WTC11 (cell line): ENCODE measurements around the gene CISD3. TPM values are rescaled to one million over a fixed set of nuclear protein-coding genes. Genes with fewer than 3 reads are reported as not detected.

Experiments
- ATAC-seq: fragments of 200-7000 bp; cut with Tn5 transposase; 2 replicates; pipeline ENCODE4 v1.10.0; 2021; ENCODE audit warnings: mild to moderate bottlenecking, moderate library complexity
- CTCF ChIA-PET: fragments of 300-600 bp; sonication (Branson Sonifier 250); formaldehyde crosslinking; loops from one replicate; lab custom pipeline; 2021; ENCODE audit warnings: antibody characterized with exemption; lab: Charles Lee
- POLR2A ChIA-PET: fragments of 350-600 bp; sonication (Branson Sonifier 250); formaldehyde crosslinking; loops from one replicate; lab custom pipeline; 2021; ENCODE audit warnings: antibody characterized with exemption; lab: Charles Lee
- DNase-seq: peaks from one replicate; pipeline ENCODE4 v3.0.0; 2021; ENCODE audit warnings: low spot score
- H3K27ac Mint-ChIP-seq: 2 replicates; pipeline ENCODE4 v1.8.0; 2021; ENCODE audit warnings: mixed read lengths
- H3K27me3 Mint-ChIP-seq: 2 replicates; pipeline ENCODE4 v1.8.0; 2021; ENCODE audit warnings: low read depth, mild to moderate bottlenecking, moderate library complexity, mixed read lengths
- H3K36me3 Mint-ChIP-seq: 2 replicates; pipeline ENCODE4 v1.8.0; 2021; ENCODE audit warnings: mixed read lengths
- H3K4me1 Mint-ChIP-seq: 2 replicates; pipeline ENCODE4 v1.8.0; 2022; ENCODE audit warnings: mixed read lengths
- H3K4me3 Mint-ChIP-seq: 2 replicates; pipeline ENCODE4 v1.8.0; 2021; ENCODE audit warnings: mild to moderate bottlenecking, moderate library complexity, mixed read lengths
- H3K9me3 Mint-ChIP-seq: 2 replicates; pipeline ENCODE4 v1.8.0; 2021; ENCODE audit warnings: mixed read lengths
- AR ChIP-seq: fragments of 250-450 bp; sonication (Bioruptor Pico); IDR thresholded peaks from 2 replicates; pipeline ENCODE4 v1.9.0; 2021; ENCODE audit warnings: mild to moderate bottlenecking
- FOXP1 ChIP-seq: sonication (generic); formaldehyde crosslinking; IDR thresholded peaks from 2 replicates; pipeline ENCODE4 v1.8.0; 2022; ENCODE audit warnings: missing genetic modification reagents, mild to moderate bottlenecking, moderate library complexity, borderline replicate concordance
- GTF2I ChIP-seq: fragments of 250-450 bp; sonication (Bioruptor Pico); conservative IDR thresholded peaks from 2 replicates; pipeline ENCODE4 v1.4.0; 2021; ENCODE audit warnings: mild to moderate bottlenecking
- HMGXB4 ChIP-seq: sonication (generic); formaldehyde crosslinking; IDR thresholded peaks from 2 replicates; pipeline ENCODE4 v1.8.1; 2023; ENCODE audit warnings: mild to moderate bottlenecking, moderate library complexity, missing genetic modification reagents
- IRF2 ChIP-seq: sonication (generic); formaldehyde crosslinking; IDR thresholded peaks from 2 replicates; pipeline ENCODE4 v1.8.0; 2022; ENCODE audit warnings: low read depth, missing genetic modification reagents, borderline replicate concordance
- MAX ChIP-seq: sonication (generic); formaldehyde crosslinking; IDR thresholded peaks from 2 replicates; pipeline ENCODE4 v1.8.0; 2022; ENCODE audit warnings: mild to moderate bottlenecking, missing genetic modification reagents
- SOX15 ChIP-seq: fragments of 250-450 bp; sonication (Bioruptor Pico); IDR thresholded peaks from 2 replicates; pipeline ENCODE4 v1.9.0; 2021; ENCODE audit warnings: mild to moderate bottlenecking
- SP1 ChIP-seq: sonication (generic); formaldehyde crosslinking; conservative IDR thresholded peaks from 2 replicates; pipeline ENCODE4 v1.8.1; 2022; ENCODE audit warnings: missing genetic modification reagents
- ZMAT4 ChIP-seq: fragments of 250-450 bp; sonication (Bioruptor Pico); IDR thresholded peaks from 2 replicates; pipeline ENCODE4 v1.9.0; 2021; ENCODE audit warnings: mild to moderate bottlenecking
- total RNA-seq: library from RNA; stranded (reverse); gene quantifications from 3 replicates; pipeline ENCODE4 v1.2.3, GENCODE V29; 2021
- TF ChIP-seq, protein P1 (sequence below): sonication (generic); formaldehyde crosslinking; conservative IDR thresholded peaks from 2 replicates; pipeline ENCODE4 v1.8.1; 2023; ENCODE audit warnings: mild to moderate bottlenecking, low read depth, missing genetic modification reagents, moderate library complexity
- TF ChIP-seq, protein P2 (sequence below): sonication (generic); formaldehyde crosslinking; IDR thresholded peaks from 2 replicates; pipeline ENCODE4 v1.8.1; 2023; ENCODE audit warnings: mild to moderate bottlenecking, missing genetic modification reagents
- TF ChIP-seq, protein P3 (sequence below): fragments of 250-450 bp; sonication (Bioruptor Pico); IDR thresholded peaks from 2 replicates; pipeline ENCODE4 v1.9.0; 2021; ENCODE audit warnings: moderate library complexity, mild to moderate bottlenecking, inconsistent platforms, borderline replicate concordance
- TF ChIP-seq, protein P4 (sequence below): sonication (generic); formaldehyde crosslinking; IDR thresholded peaks from 2 replicates; pipeline ENCODE4 v1.8.1; 2022; ENCODE audit warnings: mild to moderate bottlenecking, missing genetic modification reagents, moderate library complexity, borderline replicate concordance
- TF ChIP-seq, protein P5 (sequence below): sonication (generic); formaldehyde crosslinking; IDR thresholded peaks from 2 replicates; pipeline ENCODE4 v1.8.1; 2023; ENCODE audit warnings: mild to moderate bottlenecking, missing genetic modification reagents, moderate library complexity

The CISD3 gene
- total RNA-seq, 1 experiment from 2014 or later: 12.1 TPM

DNA sequence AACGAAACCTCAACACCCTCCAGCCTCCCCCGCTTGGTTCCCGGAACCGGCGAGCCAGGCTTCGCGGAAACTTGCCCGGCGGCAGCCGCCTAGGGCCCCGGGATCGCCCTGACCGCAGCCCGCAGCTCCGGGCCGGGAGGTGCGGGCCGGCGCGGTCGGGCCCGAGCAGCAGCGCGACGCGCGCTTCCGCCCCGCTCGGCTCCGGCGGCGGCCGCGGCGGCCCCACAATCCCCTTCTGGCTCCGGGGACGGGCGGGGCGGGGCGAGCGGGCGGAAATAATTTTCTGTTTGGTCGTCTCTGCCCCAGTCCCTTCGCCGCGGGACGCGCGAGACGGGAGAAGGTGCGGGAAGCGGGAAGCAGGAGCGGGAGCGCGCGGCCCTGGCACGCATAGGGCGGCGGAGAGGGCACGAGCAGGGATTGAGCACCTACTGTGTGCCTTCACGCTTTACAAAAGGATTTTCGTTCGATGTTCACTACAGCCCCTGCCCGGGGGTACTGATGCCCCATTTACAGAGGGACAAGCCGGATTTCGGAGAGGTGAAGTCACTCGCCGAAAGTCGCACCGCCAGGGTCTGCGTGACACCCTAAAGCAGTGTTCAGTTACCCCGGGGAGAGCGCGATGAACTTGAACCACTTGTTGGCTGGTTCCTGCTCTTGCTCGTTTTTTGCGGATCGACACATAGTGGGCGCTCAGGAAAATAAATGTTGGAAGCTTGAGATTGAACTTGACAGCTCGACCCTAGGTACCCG is 27.8 kb upstream of the CISD3 start (continued):
- TF ChIP-seq, protein P1, sequence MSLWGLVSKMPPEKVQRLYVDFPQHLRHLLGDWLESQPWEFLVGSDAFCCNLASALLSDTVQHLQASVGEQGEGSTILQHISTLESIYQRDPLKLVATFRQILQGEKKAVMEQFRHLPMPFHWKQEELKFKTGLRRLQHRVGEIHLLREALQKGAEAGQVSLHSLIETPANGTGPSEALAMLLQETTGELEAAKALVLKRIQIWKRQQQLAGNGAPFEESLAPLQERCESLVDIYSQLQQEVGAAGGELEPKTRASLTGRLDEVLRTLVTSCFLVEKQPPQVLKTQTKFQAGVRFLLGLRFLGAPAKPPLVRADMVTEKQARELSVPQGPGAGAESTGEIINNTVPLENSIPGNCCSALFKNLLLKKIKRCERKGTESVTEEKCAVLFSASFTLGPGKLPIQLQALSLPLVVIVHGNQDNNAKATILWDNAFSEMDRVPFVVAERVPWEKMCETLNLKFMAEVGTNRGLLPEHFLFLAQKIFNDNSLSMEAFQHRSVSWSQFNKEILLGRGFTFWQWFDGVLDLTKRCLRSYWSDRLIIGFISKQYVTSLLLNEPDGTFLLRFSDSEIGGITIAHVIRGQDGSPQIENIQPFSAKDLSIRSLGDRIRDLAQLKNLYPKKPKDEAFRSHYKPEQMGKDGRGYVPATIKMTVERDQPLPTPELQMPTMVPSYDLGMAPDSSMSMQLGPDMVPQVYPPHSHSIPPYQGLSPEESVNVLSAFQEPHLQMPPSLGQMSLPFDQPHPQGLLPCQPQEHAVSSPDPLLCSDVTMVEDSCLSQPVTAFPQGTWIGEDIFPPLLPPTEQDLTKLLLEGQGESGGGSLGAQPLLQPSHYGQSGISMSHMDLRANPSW (CRISPR knock-in tag): no peak
- TF ChIP-seq, protein P2, sequence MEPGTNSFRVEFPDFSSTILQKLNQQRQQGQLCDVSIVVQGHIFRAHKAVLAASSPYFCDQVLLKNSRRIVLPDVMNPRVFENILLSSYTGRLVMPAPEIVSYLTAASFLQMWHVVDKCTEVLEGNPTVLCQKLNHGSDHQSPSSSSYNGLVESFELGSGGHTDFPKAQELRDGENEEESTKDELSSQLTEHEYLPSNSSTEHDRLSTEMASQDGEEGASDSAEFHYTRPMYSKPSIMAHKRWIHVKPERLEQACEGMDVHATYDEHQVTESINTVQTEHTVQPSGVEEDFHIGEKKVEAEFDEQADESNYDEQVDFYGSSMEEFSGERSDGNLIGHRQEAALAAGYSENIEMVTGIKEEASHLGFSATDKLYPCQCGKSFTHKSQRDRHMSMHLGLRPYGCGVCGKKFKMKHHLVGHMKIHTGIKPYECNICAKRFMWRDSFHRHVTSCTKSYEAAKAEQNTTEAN (CRISPR knock-in tag): peak; percentile 50; the same call in 1 of the 2 replicates
- TF ChIP-seq SOX15 (CRISPR knock-in tag) (no peak), GTF2I (no peak)
- TF ChIP-seq, protein P3, sequence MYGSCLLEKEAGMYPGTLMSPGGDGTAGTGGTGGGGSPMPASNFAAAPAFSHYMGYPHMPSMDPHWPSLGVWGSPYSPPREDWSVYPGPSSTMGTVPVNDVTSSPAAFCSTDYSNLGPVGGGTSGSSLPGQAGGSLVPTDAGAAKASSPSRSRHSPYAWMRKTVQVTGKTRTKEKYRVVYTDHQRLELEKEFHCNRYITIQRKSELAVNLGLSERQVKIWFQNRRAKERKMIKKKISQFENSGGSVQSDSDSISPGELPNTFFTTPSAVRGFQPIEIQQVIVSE (CRISPR knock-in tag): no peak

GRCh38 chr17:38702916-38703741 is 27.0 kb upstream of the CISD3 start:
- peak overlapping the region; percentile 88 for H3K4me3 Mint-ChIP-seq
- DNase-seq: no peak
- ChIA-PET CTCF (interaction anchor here (1.2 to 1.6 kb wide), 2 partner anchors 26 to 194 kb away, joined by 3 to 4 read pairs; no protein-coding TSS in a partner anchor), POLR2A (interaction anchor here (4.2 kb wide), 1 partner anchor 13 kb away, joined by 15 read pairs; no protein-coding TSS in a partner anchor)
- peak overlapping the region; percentile 86 for H3K27ac Mint-ChIP-seq
- H3K27me3 Mint-ChIP-seq: peaks cover 91% of the 10 kb centered on the region
- TF ChIP-seq ZMAT4: no peak
- 0 out of 2 replicates have a peak, but pooled peaks have one; percentile 1 for TF ChIP-seq FOXP1 (CRISPR knock-in tag)
- TF ChIP-seq AR (CRISPR knock-in tag): no peak
- ATAC-seq: no peak
- H3K36me3 Mint-ChIP-seq: 0 out of 2 replicates have a peak, but pooled peaks cover 3% of the 10 kb centered on the region
- no peaks in the 10 kb centered on the region for H3K9me3 Mint-ChIP-seq
- H3K4me1 Mint-ChIP-seq: peaks cover 56% of the 10 kb centered on the region

DNA sequence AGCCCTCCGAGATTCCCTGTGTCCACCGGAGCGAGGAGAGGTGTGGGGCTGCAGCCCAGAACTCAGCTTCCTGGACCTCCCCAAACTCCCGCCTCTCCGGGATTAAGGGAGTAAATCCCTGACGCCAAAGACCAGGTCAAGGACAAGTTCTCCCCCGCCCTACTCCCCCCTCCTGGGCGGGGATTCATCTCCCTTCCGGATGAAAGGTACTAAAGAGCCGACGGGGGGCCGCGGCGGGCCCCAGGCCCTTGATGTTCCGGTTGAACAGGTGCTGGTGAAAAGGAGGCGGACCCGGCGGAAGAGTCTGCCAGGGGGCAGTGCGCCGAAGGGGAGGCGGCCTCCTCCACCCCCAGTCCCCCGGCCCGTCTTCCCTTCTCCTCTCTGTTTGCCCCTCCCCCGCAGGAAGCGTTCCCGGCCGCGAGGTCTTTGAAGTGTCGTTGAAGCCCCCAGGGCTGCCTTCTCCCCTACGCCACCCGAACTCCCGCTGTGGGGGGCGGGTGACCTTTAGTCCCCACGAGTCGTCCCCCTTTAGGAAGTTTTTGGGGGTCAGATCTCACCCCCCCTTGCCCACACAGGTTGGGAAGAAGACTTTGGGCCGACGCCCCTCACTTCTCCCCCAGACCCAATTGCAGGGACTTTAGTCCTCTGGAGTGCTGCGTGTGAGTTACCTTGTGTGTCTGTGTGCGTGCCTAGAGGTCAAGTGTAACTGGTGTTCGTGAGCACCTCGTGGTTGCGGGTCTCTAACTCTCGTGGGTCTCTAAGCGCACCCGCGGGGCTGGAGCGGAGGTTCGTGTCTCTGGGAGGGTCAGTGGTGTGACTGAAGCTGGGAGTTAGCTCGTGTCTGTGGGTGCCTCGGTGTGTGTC is 26.2 kb upstream of the CISD3 start:
- peaks cover 54% of the 10 kb centered on the region for H3K4me1 Mint-ChIP-seq
- no peaks in the 10 kb centered on the region for H3K9me3 Mint-ChIP-seq
- H3K4me3 Mint-ChIP-seq: peak overlapping the region; percentile 88
- ATAC-seq: peak; percentile 63
- POLR2A ChIA-PET: interaction anchor here (1.1 to 4.2 kb wide), 3 partner anchors 12 to 252 kb away, joined by 5 to 15 read pairs (median 6); no protein-coding TSS in a partner anchor
- H3K27ac Mint-ChIP-seq: peak overlapping the region; percentile 86
- CTCF ChIA-PET: interaction anchor here (1.0 to 4.9 kb wide), 7 partner anchors 15 to 280 kb away, joined by 3 to 28 read pairs (median 4); no protein-coding TSS in a partner anchor
- H3K27me3 Mint-ChIP-seq: peaks cover 89% of the 10 kb centered on the region
- H3K36me3 Mint-ChIP-seq: 0 out of 2 replicates have a peak, but pooled peaks cover 3% of the 10 kb centered on the region
- peak; percentile 98 for DNase-seq
- TF ChIP-seq, protein P4, sequence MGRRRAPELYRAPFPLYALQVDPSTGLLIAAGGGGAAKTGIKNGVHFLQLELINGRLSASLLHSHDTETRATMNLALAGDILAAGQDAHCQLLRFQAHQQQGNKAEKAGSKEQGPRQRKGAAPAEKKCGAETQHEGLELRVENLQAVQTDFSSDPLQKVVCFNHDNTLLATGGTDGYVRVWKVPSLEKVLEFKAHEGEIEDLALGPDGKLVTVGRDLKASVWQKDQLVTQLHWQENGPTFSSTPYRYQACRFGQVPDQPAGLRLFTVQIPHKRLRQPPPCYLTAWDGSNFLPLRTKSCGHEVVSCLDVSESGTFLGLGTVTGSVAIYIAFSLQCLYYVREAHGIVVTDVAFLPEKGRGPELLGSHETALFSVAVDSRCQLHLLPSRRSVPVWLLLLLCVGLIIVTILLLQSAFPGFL (CRISPR knock-in tag): no peak
- TF ChIP-seq MAX: peak; percentile 73
- TF ChIP-seq, protein P5, sequence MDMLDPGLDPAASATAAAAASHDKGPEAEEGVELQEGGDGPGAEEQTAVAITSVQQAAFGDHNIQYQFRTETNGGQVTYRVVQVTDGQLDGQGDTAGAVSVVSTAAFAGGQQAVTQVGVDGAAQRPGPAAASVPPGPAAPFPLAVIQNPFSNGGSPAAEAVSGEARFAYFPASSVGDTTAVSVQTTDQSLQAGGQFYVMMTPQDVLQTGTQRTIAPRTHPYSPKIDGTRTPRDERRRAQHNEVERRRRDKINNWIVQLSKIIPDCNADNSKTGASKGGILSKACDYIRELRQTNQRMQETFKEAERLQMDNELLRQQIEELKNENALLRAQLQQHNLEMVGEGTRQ (CRISPR knock-in tag): peak; percentile 29; the same call in 1 of the 2 replicates
- peak; percentile 46; the same call in 1 of the 2 replicates for TF ChIP-seq SP1 (CRISPR knock-in tag)
- TF ChIP-seq IRF2 (CRISPR knock-in tag): peak; percentile 63; the same call in 1 of the 2 replicates
- 0 out of 2 replicates have a peak, but pooled peaks have one; percentile 30 for TF ChIP-seq HMGXB4
